Fibroblast of peridontal ligament (primary cell): ENCODE measurements around the gene CTDP1.

ENCODE experiments used
- DNase-seq: peaks from one replicate; pipeline ENCODE4 v3.0.0-alpha.2; 2010; ENCODE audit errors: extremely low read depth

Gene CTDP1, protein sequence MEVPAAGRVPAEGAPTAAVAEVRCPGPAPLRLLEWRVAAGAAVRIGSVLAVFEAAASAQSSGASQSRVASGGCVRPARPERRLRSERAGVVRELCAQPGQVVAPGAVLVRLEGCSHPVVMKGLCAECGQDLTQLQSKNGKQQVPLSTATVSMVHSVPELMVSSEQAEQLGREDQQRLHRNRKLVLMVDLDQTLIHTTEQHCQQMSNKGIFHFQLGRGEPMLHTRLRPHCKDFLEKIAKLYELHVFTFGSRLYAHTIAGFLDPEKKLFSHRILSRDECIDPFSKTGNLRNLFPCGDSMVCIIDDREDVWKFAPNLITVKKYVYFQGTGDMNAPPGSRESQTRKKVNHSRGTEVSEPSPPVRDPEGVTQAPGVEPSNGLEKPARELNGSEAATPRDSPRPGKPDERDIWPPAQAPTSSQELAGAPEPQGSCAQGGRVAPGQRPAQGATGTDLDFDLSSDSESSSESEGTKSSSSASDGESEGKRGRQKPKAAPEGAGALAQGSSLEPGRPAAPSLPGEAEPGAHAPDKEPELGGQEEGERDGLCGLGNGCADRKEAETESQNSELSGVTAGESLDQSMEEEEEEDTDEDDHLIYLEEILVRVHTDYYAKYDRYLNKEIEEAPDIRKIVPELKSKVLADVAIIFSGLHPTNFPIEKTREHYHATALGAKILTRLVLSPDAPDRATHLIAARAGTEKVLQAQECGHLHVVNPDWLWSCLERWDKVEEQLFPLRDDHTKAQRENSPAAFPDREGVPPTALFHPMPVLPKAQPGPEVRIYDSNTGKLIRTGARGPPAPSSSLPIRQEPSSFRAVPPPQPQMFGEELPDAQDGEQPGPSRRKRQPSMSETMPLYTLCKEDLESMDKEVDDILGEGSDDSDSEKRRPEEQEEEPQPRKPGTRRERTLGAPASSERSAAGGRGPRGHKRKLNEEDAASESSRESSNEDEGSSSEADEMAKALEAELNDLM

DNA sequence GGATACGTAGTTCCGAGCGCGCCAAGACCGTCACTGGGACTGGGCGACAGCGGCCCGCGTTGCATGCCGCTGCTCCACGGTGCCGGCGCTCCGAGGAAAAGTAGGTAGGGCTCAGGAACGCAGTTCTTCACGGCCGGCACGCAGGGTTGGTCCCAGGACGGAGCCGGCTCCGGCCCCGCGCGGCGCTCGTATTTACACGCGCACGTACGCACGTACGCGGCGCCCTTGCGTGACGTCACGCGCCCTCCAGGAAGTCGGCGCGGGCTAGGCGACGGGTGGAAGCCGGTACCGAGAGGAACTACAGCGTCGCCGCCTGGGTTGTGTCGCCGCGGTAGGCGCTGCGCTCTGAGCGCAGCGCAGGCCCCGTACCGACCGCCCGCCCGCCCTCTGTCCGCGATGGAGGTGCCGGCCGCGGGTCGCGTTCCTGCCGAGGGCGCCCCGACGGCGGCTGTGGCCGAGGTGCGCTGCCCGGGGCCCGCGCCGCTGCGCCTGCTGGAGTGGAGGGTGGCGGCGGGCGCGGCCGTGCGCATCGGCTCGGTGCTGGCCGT is at the start of gene CTDP1:
Gene CTDP1, plus strand, starts transcription at position 252 of the 548 bp plus-strand sequence. Its CDS starts 145 bp downstream, at position 397.
- DNase-seq = peak; percentile 88

- DNase-seq = no peak
These were observed 49.1 kb upstream of the CTDP1 start for GRCh38 chr18:79630281-79631095.

DNA sequence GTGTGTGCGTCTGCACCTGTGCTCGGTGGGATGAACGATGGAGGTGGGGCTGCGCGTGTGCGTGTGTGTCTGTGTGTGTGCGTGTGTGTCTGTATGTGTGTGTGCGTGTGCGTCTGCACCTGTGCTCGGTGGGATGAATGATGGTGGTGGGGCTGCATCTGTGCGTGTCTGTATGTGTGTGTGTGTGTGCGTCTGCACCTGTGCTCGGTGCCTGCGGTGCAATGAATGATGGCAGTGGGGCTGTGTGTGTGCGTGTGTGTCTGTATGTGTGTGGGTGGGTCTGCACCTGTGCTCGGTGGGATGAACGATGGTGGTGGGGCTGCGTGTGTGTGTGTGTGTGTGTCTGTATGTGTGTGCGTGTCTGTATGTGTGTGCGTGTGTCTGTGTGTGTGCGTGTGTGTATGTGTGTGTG is 48.5 kb upstream of the CTDP1 start:
- DNase-seq = no peak

- DNase-seq = no peak
These were observed 47.7 kb upstream of the CTDP1 start for GRCh38 chr18:79631761-79632446.

DNA sequence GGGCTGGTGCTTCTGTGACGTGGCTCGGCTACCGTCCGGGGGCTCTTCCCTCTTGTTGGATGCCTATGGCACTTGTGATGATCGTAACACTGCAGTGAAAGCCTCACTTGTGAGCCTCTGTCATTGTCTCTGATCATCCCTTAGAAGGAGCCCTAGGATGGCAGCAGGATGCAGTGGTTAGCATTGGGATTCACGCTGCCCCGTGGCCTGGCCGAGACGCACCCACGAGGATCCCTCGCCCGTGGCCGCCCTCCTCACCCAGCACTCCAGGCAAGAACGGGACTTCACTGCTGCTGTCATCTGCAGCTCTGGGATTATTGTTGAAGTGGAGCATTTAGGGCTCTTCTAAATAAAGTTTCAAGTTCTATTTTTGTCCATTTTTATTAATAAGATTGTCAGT is 46.8 kb upstream of the CTDP1 start:
- DNase-seq = no peak

DNA sequence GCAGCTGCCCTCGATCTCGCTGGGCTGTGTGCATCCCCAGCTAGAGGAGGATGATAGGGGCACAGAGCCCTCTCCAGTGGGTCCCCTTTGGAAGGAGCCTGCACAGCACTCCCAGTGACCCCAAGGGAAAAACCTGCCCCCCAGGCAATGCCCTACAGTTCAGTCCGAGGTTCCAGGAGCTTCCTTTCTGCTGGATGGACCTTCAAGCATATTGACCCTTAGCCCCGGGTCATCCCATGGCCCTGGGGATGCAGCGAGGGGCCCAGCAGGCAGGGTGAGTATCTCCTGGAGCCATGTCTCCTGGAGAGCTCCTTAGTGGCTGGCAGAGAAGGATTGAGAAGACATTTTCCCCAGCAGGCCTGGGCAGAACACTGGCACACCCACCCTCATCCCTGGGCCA is 45.4 kb upstream of the CTDP1 start:
- no peak for DNase-seq

- DNase-seq = no peak
These were observed 44.8 kb upstream of the CTDP1 start for GRCh38 chr18:79634593-79635426.

- no peak for DNase-seq
These were observed 44.2 kb upstream of the CTDP1 start for GRCh38 chr18:79635427-79635726.

DNA sequence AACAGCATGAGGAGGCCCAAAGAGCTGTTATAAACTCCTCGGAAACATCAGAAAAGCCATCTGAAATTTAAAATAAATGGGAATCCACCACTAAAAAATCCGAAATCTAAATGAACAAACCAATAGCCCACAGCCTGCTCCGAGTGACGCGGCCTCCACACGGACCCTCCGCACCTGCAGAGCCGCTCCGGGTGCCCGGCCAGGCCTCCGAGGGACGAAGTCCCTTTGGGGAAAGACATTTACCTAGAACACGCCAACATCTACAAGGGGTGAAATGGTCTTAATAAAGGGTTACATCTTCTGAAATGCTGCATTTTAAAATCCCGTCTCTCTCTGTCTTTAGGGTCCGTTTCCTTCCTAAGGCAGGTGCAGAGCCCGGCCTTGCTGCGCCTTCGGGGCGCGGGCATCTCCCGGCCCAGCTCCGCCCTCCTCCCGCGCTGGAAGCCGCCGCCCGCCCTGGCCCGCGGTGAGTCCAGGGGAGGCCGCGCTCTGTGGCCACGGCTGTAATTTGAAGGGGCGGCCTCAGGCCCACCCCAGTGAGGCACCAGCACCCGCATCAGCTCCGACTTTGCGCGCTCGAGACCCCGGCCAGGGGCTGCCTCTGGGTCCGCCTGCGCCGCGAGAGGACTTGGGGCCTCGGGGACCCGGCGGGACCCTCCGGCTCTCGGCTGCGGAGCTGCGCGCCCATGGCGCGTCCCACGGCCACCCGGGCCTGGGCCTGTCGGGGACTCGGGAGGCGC is 42.3 kb upstream of the CTDP1 start:
- no peak for DNase-seq

GRCh38 chr18:79637921-79638909 is 41.4 kb upstream of the CTDP1 start:
- no peak for DNase-seq

DNA sequence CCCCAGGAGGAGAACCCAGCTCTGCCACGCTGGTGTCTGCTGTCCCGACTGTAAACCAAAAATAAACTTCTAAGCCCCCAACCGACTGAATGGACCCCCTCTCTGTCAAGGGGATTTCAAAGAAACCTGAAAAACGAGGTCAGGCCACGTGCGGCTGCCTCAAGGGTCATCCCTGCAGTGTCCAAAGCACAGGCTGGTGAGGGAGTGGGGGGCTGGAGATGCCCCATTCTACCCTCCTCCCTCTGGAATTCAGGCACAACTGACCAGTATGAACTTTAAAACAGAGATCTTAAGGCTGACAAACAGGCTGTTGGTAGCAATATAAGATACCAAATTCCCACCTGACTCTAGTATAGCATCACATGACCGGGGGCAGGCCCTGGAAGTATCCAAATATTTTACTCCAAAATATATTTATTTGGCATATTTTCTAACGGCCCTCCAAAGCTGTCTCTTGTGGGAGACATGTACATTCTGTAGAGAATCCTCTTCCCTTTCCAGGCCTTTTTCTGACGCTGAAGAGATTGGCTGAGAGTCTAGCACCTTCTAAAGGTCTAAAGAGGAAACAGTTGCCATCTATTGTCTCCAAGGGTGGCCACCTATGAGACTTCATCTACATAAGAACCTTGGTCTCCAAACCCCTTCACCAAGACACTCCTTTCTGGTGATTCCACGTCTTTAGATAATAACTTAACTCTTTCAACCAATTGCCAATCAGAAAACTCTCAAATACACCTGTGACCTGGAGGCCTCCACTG is 40.4 kb upstream of the CTDP1 start:
- DNase-seq = no peak

GRCh38 chr18:79640064-79640672 is 39.4 kb upstream of the CTDP1 start:
- DNase-seq = no peak

DNA sequence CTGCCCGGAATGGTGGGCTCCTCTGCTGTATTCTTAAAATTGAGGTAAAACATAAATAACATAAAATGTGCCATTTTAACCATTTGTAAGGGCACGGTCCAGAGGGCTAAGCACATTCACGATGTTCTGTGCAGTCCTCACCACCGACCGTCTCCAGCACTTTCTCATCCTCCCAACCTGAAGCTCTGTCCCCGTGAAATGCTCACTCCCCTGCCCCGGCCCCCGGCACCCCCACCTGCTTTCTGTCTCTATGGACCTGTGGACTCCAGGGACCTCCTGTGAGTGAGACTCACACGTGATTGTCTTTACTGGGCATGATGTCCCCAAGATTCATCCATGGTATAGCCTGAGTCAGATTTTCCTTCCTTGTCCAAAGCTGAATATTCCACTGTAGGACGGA is 38.7 kb upstream of the CTDP1 start:
- DNase-seq = no peak

DNA sequence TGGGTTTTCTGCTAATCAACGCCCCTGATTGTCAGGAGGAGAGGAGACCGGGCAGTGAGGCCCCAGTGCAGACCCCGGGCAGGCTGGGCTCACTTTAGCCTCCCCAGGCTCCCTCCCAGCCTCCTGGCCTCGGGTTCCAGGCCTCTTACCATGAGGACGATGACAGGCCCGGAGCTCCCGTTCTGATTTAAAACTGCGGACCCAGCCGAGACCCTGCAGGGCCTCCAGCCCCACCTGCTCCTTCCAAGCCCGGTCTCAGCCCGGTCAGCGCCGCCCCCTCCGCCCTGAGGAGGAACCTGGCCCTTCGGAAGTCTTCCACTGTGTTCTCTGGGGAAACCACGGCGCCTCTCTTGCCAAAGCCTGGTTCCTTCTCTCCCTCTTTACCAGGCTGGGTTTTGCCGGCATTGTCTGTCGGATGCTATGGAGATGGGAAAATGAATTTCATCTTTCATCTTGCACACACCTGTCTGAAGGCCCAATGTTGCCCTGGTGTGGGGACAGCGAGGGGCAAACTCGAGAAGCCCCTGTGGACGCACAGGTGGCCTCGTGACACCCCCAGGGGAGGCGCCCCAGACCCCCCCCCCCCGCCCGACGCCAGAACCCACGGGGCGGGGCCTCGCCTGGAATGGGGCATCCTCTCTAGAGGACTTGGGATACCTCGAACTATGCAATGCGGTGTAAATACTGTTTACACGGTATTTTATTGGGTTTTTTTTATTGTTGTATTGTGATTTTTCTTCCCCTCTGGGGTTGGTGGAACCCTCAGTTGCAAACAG is 37.7 kb upstream of the CTDP1 start:
- DNase-seq = no peak

GRCh38 chr18:79642626-79643025 is 37.0 kb upstream of the CTDP1 start:
- DNase-seq = no peak
